NT2/D1 (cell line): ENCODE results near the gene MGA.

Experiments
- DNase-seq: peaks from one replicate; pipeline ENCODE4 v3.0.0-alpha.2; 2011; ENCODE audit warnings: low read depth, low spot score
- H3K27me3 ChIP-seq: 2 replicates; pipeline ENCODE4 v1.6.0; 2011; ENCODE audit warnings: mild to moderate bottlenecking; ENCODE audit not compliant: insufficient read length, insufficient read depth
- H3K36me3 ChIP-seq: 2 replicates; pipeline ENCODE4 v1.6.1; 2011; ENCODE audit warnings: mild to moderate bottlenecking, low read length, mixed read lengths; ENCODE audit not compliant: insufficient read depth, insufficient read length
- H3K4me1 ChIP-seq: 2 replicates; pipeline ENCODE4 v1.5.1; 2011; ENCODE audit not compliant: insufficient read depth, insufficient read length
- H3K4me3 ChIP-seq: 2 replicates; pipeline ENCODE4 v1.5.1; 2011; ENCODE audit warnings: low read depth; ENCODE audit not compliant: insufficient read length
- H3K9ac ChIP-seq: 2 replicates; pipeline ENCODE4 v1.6.0; 2011; ENCODE audit warnings: low read depth; ENCODE audit not compliant: insufficient read length
- H3K9me3 ChIP-seq: 2 replicates; pipeline ENCODE4 v1.5.1; 2011; ENCODE audit warnings: mild to moderate bottlenecking, low read length; ENCODE audit not compliant: insufficient read depth
- SUZ12 ChIP-seq: IDR thresholded peaks from 2 replicates; pipeline ENCODE4 v1.6.1; 2011; ENCODE audit not compliant: insufficient read length, insufficient read depth; ENCODE audit errors: extremely low read depth
- YY1 ChIP-seq: IDR thresholded peaks from 2 replicates; pipeline ENCODE4 v1.6.1; 2011; ENCODE audit not compliant: insufficient read length, insufficient read depth
- ZNF274 ChIP-seq: IDR thresholded peaks from 2 replicates; pipeline ENCODE4 v1.6.1; 2011; ENCODE audit warnings: mild to moderate bottlenecking, low read depth, low read length

MGA gene

DNA sequence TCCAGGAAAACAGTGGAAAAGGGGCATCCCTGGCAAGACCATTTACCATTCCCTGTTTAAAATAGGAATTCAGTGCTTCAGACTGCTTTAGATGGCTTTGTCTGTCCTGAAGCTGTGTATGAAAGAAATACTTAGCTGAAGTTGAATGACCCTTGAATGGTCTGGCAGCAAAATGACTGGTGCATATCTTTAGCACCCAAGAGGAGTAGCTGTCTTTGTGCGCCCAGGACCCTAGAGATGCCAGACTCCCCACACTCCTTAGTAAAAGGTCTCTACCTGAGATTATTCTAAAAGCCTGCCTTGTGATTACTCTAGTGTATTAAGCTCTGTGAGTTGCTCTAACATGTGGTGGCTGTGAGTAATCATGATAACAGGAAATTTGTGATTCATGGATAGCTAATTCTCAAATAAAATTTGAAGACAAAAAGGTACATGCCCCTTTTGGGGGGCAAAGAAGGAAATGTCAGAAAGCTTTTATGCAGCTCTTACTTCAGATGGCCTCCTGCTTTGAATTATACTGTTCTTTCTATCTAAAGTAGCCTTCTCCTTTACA, 117.3 kb downstream of the MGA start:
- DNase-seq, result no peak
- Histone ChIP-seq H3K9ac (no peak overlapping the region), H3K4me3 (no peak overlapping the region), H3K36me3 (no peaks in the 10 kb centered on the region), H3K4me1 (peaks cover 4% of the 10 kb centered on the region), H3K27me3 (no peaks in the 10 kb centered on the region), H3K9me3 (no peaks in the 10 kb centered on the region)
- TF ChIP-seq YY1, result no peak
- no peak for TF ChIP-seq SUZ12
- no peak for TF ChIP-seq ZNF274

DNA sequence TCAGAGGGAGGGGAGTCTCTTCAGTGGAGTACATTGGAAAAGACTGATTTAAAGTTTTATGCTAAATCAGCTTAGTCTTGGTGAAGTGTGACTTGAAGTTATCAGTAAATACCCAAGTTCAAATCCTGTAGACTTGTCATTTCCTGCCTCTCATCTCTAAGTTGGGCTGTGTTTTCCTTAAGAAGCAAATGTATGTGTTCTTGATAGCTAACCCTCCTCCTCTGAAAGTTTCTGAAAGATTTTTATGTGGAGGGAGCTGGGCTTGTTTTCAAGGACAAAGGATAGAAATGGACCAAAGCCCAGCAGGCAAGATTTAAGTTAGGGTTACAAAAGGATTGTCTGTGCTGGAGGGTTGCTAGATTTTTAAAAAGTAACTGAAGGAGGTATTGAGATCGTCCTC, 118.3 kb downstream of the MGA start:
- no peak for DNase-seq
- H3K4me3 ChIP-seq, result no peak overlapping the region
- no peak overlapping the region for H3K9ac ChIP-seq
- H3K36me3 ChIP-seq, result no peaks in the 10 kb centered on the region
- TF ChIP-seq ZNF274 (no peak), YY1 (no peak), SUZ12 (no peak)
- no peaks in the 10 kb centered on the region for H3K9me3 ChIP-seq
- H3K4me1 ChIP-seq, result peaks cover 4% of the 10 kb centered on the region
- no peaks in the 10 kb centered on the region for H3K27me3 ChIP-seq

DNA sequence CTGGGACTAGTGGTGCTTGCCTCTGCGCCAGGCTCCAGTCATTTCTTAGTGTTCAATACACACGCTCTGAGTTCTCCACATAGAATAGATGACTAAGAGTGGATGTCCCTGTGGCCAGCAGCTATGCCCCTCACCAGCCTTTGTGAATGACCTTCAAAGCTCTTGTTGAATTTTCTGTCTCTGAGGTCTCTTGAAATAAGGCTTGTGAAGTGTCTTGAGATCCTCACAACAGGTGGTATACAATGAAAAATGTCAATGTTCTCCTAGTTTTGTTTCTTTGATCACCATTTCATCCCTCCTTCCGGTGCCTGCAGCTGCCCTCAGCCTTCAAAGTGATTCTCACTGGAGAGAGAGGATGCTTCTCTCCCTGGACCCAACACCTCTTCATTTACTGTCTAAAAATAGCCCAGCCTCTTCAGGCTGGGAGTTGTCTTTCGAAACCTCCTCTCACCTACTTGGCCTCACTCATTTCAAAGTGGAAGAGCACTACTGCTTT, 119.5 kb downstream of the MGA start:
- no peak overlapping the region for H3K4me3 ChIP-seq
- H3K27me3 ChIP-seq, result no peaks in the 10 kb centered on the region
- no peaks in the 10 kb centered on the region for H3K9me3 ChIP-seq
- H3K4me1 ChIP-seq, result peaks cover 4% of the 10 kb centered on the region
- no peak for DNase-seq
- H3K36me3 ChIP-seq, result no peaks in the 10 kb centered on the region
- TF ChIP-seq YY1 (no peak), ZNF274 (no peak), SUZ12 (no peak)
- H3K9ac ChIP-seq, result no peak overlapping the region

DNA sequence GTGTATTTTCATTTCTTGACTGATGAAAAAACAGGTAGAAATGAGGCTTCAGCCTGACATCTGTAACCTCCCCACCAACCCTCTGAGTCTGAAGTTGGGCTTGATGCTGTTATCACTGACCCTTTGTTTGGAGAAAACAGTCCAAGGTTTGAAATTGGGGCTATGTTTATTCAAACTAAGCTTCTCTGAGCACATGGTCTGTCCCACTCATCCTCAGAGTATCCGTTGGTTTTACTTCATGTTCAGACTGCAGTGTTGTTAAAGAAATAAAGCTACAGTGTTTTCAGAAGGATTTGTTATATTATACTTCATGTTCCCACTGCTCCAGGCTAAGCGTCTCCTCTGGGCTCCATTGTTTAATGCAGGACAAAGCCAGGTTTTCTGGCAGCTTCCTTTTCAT, 120.1 kb downstream of the MGA start:
- Histone ChIP-seq H3K9ac (no peak overlapping the region), H3K36me3 (no peaks in the 10 kb centered on the region), H3K27me3 (no peaks in the 10 kb centered on the region), H3K4me3 (no peak overlapping the region), H3K4me1 (peaks cover 4% of the 10 kb centered on the region), H3K9me3 (no peaks in the 10 kb centered on the region)
- DNase-seq, result no peak
- TF ChIP-seq YY1 (no peak), SUZ12 (no peak), ZNF274 (no peak)

DNA sequence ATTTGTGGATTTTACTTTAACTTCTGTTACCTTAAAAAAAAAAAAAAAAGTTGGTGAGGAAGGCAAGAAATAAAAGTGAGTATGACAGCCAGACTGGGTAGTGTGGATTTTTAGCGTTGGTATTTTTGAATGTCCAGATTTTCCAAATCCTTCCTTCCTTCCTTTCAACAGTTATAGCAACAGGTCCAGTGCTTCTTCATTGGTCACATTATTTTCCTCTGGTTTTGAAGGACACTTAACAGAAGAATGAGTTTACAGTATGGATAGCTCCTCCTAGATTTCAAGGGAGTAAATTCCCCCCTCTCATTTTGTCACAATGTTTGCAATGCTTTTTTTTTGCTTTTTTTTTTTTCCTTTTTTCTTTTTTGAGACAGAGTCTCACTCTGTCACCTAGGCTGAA, 120.5 kb downstream of the MGA start:
- H3K4me1 ChIP-seq, result peaks cover 4% of the 10 kb centered on the region

DNA sequence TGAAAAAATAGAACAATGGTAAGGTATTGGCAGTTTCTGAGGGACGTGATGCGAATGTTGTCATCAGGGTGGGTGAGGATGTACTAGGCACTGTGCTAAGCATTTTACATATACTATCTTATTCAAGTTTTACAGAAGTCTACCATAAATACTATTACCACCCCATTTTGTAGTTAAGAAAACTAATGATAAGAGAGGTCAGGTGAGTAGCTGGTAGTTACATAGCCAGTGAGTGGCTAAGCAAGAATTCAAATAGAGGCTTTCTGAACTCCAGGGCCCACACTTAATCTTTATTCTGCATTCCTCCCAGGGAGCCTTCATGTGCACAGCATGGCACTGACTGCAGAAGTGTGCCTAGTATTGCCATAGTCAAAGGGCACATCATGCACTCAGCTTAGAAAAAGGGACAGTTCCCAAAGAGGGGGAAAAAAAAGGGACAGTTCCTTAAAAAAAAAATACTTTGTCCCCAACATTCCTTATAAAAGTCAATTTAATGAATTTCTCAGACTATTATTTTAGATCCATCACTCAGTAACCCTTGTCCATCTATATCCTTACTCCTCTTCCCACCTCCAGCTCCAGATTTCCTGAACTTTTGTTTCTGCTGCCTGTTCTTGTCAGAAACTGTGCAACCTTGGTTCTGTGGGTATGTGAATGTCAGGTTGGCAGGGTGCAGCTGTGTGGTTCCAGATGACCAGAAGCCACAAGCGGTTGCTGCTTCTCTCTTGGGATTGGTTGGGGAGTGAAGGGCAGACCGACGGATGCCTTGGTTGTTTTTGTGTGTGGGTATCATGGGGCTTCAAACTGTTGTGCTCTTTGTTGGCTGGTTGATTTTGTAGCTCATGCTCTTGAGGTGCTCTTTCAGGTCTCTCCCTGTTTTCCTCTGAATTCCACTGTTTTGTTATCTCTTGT, 122.4 kb downstream of the MGA start:
- H3K9me3 ChIP-seq, result no peaks in the 10 kb centered on the region
- no peaks in the 10 kb centered on the region for H3K36me3 ChIP-seq
- H3K4me3 ChIP-seq, result no peak overlapping the region
- no peaks in the 10 kb centered on the region for H3K27me3 ChIP-seq
- TF ChIP-seq YY1 (no peak), ZNF274 (no peak)
- no peak overlapping the region for H3K9ac ChIP-seq
- no peak for DNase-seq
- peaks cover 4% of the 10 kb centered on the region for H3K4me1 ChIP-seq

More for the DNA sequence above, 120.5 kb downstream of the MGA start:
- Histone ChIP-seq H3K27me3 (no peaks in the 10 kb centered on the region), H3K9me3 (no peaks in the 10 kb centered on the region), H3K4me3 (no peak overlapping the region), H3K36me3 (no peaks in the 10 kb centered on the region), H3K9ac (no peak overlapping the region)
- TF ChIP-seq YY1, result no peak
- TF ChIP-seq ZNF274, result no peak
- TF ChIP-seq SUZ12, result no peak
- no peak for DNase-seq

DNA sequence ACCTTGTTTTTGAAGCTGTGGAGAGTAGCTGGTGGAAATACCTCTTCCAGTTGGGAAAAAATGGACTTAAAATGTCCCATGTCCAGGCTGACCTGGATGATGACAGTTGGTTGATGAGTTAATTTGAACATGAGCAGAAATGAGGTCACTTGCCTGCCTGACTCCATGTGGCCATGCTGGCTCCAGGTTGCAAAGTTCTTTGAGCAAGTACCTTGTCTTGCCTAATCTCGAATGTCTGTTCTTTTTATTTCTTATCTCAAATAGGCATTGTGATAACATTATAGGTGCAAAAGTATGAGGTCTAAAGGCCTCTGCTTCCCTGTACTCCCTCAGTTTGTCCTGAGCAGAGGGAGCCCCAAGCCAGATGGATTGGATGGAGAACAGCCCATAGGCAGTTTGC, 123.1 kb downstream of the MGA start:
- no peaks in the 10 kb centered on the region for H3K36me3 ChIP-seq
- H3K4me1 ChIP-seq, result peaks cover 3% of the 10 kb centered on the region
- H3K9ac ChIP-seq, result no peak overlapping the region
- no peaks in the 10 kb centered on the region for H3K27me3 ChIP-seq
- TF ChIP-seq ZNF274 (no peak), YY1 (no peak), SUZ12 (no peak)
- no peak overlapping the region for H3K4me3 ChIP-seq
- no peak for DNase-seq
- no peaks in the 10 kb centered on the region for H3K9me3 ChIP-seq
